HG02571 (cell line): Measurements from ENCODE around the gene POU3F1.

Experiments
- ATAC-seq: cut with Tn5 transposase; IDR thresholded peaks from one replicate; pipeline ENCODE4 v1.9.1; 2021; ENCODE audit warnings: mild to moderate bottlenecking, moderate library complexity; ENCODE audit not compliant: unreplicated experiment

Gene POU3F1

DNA sequence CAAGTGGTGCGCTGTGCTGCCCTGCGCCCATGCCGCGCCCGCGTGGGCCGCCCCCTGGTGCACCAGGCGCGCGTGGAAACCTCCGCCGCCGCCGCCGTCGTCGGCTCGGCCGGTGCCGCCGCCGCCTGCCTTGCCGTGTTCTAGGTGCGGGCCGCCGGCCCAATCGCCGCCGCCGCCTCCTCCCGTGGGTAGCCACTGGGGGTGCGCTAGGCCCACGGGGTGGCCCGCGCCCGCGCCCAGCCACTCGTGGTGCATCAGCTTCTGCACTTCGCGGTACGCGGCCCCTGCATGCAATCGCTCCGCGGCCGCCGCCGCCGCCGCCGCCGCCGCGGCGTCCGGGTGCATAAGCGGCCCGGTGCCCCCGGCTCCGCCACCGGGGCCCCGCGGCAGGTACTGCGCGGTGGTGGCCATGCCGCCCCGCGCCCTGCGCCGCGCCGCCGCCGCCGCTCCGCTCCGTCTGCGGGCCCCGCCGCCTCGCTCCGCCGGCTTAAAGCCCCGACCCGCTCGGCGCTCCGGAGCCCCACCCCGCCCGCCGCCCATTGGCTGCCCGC lies at the start of gene POU3F1:
Gene POU3F1 (minus strand): TSS at position 461 of the 551 bp plus-strand sequence. CDS start 50 bp downstream, at position 411.
- peak; percentile 11 for ATAC-seq

DNA sequence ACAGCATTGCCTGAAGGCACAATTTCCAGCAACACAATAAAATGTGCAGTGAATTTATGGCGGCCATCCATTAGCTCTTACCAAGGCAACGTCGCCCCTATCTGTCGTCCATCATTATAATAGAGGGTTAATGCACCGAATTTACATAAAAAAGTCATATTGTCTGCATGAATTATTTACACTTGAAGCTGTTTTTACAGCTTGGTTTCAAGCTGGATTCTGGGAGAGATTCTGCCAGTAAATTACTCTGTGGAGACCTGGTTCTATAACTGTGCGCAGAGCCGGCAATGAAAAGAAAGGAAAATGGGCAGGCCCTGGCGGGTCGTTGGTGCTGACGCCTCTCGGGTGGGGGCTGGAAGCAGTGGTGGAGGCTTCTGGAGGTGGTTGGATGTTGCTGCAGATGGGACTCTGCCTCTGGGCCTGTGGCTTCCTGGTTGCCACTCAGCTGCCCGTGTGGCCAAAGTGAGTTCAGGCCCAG lies 48.9 kb upstream of the POU3F1 start:
- no peak for ATAC-seq

DNA sequence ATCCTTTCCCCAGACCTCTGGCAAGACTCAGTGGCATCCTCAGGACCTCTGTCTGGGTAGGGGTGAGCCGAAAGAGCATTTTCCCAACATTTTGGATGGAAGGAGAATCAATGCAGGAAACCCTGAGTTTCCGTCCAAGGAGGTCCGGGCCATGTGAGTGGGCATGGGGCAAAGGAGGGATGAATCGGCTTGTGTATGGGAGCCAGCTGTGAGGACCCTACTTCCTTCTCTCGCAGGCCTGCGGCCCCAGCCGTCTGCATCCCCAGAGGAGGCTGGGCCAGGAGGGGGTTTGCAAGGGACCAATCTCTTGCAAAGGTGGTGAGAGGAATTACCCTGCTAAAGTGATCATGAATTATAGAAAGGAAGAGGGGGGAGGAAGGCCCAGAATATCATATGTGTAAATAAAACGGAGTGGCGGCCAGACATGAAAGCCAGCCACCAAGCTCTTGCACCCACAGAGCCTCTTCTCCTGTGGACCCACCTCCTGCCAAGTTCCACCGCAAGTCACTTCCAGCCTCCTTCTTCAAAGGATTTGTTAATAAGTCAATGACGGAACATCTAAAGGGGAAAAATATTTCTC lies 48.2 kb upstream of the POU3F1 start:
- ATAC-seq: no peak

DNA sequence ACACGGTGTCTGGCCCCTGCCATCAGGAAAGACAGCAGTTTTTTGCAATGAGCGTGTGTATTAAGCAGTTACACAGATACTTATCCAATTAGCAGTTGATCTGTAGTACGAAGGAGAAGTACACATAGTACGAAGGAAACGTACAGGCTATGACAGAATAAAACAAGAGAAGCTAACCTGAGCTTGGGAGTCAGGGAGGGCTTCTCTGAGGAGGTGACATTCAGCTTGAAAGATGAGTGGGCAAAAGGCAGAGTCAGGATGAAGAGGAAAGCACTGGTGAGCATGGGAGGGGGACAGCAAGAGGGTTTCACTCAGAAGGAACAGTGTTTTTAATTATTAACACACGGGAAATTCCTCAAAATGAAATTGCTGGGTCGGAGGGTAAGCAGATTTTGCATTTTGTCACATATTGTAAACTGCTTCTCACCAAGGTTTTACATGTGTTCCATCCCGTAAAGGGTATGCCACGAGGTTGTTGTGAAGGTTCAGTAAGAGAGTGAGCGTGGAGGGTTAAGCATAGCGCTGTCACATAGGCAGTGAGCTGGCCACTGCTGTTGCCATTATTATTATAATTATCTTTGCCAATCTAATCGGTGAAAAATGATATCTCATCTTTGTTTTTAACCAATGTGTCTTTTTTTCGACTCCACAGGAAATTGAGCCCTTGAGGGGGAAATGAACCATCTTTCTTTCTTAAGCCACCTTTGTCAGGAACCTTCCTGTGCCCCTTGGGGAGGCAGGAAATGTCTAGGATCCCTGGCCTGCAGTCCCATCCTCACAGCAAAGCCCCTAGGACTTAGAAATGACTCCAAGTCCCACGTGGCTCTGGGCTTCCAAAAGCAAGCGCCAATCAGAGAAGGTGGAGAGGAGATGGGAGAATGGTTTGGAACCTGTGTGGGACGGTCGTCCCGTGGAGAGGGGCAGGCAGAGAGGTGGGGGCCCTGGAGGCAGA lies 47.3 kb upstream of the POU3F1 start:
- no peak for ATAC-seq

DNA sequence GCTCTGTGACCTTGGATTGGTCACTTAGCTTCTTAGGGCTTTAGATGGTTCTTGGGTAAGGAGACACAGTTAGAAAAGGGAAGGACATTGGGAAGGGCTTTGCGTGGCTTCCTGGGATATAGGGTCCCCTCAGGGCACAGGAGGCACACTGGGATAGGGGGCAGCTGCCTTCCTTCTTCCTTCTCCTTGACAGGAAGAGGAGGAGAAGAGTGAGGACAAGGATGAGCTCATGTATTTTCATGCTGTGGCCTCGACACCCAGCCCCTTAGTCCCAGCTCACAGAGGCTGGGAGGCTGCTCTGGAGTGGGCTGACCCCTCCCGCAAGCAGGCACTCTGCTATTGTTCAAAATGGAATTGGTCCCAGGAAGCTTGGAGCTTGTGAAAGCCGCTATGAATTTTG lies 45.7 kb upstream of the POU3F1 start:
- no peak for ATAC-seq

DNA sequence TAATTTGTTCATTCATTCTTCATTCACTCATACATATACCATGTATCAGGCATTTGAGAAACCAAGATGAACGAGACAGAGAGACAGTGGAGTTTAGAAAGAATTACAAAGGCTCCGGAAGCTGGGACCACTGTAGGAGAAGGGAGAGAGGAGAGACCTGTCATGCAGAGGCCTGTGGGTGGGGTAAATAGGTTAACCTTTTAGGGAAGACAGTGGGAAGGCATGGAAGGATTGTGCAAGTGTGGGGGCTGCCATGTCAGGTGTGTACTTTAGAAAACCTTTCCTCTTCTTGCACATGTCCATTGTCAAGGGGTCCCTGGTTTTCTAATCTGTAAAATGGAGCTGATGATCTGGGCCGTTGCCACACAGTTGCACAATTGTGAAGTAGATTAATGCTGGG lies 44.2 kb upstream of the POU3F1 start:
- ATAC-seq: no peak

DNA sequence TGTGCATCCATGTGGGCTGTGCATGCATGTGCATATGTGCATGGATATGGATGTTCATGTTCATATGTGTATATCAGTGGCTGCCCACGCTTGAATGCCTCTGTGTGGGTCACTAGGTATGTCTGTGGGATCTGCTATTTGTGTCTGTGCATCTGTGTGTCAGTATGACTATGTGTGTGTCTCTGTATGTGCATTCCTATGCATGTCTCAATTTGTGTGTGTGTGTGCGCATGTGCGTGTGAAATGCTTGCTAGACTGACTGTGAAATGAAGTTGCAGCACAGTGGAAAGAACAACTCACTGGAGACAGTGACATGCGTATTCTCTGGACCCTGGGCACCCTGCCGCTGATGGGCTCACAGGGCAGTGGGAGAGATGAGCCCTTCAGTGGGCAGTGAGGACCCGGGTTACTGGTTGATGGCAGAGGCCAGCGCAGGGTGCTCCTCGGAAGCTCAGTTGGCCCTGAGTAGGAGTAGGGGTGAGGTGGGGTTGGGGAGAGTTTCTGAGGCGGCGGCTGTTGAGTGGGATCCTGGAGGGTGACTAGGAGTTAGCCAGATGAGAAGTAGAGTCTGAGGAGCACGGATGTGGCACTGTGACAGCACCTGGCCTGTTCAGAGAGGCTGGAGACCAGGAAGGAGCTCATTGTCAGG lies 43.2 kb upstream of the POU3F1 start:
- no peak for ATAC-seq

DNA sequence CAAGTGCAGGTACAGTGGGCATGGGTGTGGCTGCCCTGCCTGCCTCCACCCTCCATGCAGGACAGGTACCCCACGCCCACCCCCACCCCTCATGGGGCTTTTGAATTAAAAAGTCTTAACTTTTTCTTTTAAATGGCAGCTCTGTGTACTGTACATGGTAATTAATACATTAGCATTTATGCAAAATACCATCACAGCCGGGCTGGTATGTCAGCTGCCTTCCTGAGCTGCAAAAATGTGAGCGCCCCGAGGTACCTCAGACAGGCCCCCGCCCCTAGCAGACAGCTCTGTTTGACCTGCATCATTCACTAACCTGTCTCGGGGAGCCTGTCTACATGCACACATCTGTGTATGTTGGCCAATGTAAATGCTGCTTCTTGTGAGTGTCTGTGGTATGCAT lies 42.2 kb upstream of the POU3F1 start:
- ATAC-seq: no peak

DNA sequence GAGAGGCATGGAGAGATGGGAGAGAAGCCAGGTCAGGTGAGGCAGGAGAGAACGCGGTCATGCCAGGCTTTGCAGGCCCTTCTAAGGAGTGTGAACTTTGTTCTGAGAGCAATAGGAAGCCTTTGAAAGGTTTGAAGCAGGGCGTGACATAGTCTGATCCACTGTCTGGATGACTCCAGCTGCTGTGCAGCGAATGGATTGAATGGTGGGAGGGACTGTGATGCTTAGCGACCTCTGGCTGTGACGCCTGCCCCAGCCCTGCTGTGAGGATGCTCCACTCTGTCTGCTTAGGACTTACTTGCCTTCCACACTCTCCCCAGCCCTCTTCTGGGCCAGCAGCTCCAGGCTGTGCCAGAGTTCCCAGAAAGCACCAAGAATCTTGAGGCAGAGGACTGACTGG lies 41.8 kb upstream of the POU3F1 start:
- ATAC-seq: no peak

DNA sequence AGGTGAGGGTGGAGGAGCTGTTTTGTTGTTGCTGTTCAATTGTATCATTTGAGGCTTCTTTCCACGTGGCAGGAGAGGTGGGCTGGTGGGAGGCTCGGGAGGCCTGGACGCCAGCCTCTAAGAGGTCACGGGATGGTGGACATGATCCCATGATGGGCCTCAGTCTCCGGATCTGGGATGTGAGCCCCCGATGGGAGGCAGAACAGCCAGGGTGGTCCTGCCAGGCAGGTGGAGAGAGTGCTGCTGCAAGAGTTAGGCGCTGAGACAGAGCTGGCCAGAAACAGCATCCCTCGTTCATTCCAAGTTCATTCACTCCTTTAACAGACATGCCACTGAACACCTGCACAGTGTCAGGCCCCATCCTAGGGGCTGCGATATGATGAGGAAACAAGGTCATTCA lies 41.1 kb upstream of the POU3F1 start:
- no peak for ATAC-seq

DNA sequence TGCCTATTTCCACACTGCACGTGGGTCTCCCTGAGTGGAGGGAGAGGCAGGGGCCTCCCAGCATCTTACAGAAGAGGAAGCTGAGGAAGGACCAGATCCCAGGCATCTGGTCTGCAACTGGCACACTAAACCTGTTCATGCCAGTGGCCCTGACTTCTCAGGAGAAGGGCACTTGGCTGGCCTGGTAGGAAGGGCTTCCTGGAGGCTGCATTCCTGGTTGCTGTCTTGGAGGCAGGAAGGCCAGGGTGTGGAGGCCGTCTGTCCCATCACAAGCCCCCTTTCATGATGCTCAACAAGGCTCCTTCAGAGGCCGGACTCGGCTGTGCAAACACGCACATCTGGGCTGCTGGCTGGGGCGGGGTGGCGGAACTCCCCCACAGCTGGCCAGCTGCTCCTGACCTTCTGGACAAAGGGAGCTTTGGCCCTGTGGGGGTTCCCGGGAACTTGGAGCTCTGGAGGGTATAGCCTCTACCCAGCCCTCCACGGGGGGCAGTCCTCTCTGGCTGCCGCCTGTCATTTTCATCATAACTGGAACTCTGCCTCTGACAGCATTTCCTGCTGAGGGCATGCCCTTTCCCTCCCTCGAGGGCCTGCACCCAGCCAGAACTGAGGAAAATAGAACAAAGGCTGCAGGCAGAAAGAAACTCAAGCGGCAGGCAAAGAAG lies 39.2 kb upstream of the POU3F1 start:
- no peak for ATAC-seq

DNA sequence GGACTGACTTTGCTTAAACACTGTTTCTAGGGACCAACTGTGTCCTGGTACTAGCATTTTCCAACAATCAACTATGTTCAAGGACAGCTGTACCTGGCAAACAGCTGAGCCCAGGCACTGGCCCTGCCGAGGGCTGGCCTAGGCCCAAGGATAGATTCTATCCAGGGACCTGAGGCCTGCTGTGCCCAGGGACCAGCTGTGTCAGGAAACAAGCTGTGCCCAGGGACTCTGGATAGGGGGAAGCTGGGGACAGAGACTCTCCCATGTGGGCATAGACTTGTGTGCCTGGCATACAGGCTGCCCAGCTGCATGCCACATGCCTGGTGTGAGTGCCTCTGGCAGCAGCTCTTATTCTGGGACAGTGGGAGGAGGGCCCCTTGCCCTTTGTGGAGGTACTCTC lies 38.1 kb upstream of the POU3F1 start:
- no peak for ATAC-seq

DNA sequence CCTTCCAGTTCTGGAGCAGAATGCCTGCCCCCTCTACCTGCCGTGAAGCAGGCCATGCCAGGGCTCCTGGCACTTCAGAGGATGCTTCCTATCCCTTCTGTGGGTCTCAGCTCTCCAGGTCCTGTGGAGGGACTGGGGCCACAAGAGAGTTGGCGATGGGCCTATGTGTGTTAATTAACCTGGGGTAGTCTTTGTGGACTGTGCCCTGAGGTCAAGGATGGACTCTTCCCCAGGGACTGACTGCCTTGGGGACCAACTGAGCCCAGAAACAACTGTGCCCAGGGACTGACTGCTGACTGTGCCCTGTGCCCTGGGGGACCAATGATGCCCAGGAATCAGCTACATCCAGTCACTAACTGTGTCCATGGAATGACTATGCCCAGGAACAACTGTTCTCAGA lies 37.5 kb upstream of the POU3F1 start:
- no peak for ATAC-seq

DNA sequence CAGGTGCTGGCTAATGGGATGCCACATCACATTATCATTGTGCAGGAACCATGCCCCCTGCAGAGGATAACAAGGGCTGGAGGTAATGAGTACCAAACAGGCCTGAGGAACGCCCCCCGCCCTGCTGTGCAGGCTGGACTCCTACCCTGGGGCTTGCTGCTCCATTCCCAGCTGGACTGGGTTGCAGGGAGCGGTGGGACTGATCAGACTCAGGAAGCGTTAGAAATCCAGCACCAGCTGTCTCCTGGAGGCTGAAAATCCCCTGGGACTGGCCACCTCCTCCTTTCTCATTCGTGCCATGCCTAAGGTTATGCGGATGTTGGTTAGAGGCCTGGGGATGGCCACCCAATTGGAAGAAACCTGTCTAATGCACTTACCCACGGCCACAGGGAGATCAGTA lies 36.9 kb upstream of the POU3F1 start:
- no peak for ATAC-seq

DNA sequence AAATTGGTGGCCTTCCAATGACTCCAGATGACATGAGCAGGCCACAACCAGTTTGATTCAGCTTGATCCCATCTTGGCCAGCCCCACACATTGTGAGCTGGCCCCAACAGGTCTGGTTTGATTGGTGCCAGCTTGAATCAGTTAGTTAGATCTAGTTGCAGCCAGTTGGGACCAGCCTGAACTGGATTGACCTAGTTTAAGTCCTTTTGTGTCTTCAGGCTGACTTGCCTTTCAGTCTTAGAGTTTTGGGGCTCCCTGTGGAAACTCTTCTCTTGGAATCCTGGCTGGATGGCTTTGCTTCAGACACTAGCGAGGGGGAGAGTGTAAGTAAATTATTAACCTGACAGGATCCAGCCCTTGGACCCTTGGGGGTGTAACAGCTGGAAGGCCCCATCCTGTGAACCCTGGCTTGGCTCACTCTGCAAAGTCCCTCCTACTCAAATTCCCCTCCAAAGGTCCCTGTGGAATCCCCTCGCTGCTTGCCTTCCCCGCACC lies 36.2 kb upstream of the POU3F1 start:
- no peak for ATAC-seq

DNA sequence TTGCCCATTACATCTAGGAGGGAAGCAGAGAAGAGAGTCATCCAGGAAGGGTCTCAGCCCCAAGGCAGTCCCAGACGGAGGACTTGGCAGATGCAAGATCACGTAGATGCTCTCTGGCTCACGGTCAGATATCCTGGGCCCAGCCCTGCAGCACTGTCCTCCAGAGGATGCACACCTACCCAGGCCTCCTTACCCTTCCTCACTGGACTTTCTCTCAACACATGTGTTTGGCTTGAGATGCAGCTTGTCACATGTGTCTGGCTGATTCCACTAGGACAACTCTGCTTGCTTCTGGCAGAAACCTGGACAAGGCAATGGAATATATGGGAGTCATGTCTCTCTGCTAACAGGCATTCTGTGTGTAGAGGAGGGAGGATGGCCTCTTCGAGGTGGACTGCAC lies 32.4 kb upstream of the POU3F1 start:
- no peak for ATAC-seq

DNA sequence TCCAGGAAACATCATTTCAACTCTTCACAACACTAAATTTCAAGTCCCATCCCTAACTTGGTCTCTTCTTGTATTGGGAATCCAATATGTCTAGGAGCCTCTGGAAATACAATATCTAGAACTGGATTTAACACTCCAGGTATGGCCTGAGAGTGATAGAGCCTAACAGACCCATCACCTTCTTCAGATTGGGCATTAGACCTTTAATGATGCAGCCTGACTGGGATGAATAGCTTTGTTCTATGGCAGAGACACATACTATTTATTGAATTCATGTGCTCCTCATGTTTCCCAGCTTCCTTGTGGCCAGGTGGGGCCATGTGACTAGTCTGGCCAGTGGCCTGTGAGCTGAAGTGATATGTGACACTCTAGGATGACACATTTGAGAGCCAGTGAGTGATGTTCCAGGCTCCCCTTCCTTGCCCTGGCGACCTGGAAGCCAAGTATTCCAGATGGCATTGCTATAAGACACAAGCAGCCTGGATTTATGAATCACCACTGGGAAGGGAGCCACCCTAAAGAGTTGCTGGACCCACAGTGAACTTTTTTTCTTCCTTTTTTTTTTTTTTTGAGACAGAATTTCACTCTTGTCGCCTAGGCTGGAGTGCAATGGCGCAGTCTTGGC lies 31.0 kb upstream of the POU3F1 start:
- no peak for ATAC-seq

DNA sequence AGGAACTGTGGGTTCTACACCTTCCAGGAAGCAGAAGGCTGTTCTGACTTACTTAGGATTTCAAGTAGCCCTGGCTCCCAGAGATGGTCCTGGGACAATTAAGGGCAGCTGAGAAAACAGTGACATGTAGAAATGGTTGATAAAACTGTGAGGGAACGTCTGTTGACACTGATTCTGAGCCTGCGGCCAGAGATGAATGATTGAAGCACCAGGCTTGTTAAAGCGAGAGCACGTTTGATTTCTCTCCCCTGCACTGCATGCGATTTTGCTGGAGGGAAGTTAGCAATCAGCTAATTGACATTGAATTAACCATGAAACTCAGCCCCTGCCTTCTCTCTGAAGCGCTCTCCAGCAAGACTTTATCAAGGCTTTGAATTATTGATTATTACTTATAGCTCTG lies 29.9 kb upstream of the POU3F1 start:
- no peak for ATAC-seq

DNA sequence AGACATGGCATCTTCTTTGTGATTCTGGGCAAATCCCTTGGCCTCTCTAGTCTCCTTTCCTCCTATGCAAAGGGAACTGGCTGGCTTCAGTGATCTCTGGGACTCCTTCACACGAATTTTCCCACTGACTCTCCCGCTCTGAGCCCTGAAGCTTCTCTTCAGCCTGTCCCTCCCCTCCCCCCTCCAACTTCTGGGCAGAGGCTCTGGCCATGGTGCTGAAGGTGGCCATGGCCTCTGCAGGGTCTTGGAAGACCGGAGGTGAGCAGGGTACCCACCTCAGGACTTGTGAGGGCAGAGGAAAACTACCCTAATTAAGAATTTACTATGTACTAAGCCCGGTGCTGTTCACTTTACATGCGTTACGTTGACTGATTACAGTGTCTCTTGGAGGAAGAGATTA lies 29.4 kb upstream of the POU3F1 start:
- no peak for ATAC-seq

DNA sequence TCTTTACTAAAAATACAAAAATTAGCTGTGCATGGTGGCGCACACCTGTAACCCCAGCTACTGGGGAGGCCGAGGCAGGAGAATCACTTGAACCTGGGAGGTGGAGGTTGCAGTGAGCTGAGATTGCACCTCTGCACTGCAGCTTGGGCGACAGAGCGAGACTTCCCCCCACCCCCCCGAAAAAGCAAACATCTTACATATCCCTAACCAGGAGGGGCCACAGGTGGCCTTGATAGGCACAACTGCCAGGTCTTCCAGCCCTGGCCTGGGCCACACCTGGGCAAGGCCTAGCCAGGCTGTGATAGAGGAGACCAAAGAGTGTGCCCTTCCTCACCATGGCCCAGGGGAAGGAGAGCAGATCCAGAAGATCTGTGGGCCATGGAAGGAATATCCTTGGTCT lies 28.6 kb upstream of the POU3F1 start:
- ATAC-seq: no peak
